HG02623 (cell line): ENCODE data around the gene KRT6B.
"Not testable (repeated sequence)": the region's sequence is repeated elsewhere in the genome, so short reads cannot be mapped to it uniquely, and the experiment has no call there.

Source experiments
- ATAC-seq: cut with Tn5 transposase; IDR thresholded peaks from one replicate; pipeline ENCODE4 v1.9.1; 2021; ENCODE audit warnings: moderate library complexity; ENCODE audit not compliant: unreplicated experiment

KRT6B gene

DNA sequence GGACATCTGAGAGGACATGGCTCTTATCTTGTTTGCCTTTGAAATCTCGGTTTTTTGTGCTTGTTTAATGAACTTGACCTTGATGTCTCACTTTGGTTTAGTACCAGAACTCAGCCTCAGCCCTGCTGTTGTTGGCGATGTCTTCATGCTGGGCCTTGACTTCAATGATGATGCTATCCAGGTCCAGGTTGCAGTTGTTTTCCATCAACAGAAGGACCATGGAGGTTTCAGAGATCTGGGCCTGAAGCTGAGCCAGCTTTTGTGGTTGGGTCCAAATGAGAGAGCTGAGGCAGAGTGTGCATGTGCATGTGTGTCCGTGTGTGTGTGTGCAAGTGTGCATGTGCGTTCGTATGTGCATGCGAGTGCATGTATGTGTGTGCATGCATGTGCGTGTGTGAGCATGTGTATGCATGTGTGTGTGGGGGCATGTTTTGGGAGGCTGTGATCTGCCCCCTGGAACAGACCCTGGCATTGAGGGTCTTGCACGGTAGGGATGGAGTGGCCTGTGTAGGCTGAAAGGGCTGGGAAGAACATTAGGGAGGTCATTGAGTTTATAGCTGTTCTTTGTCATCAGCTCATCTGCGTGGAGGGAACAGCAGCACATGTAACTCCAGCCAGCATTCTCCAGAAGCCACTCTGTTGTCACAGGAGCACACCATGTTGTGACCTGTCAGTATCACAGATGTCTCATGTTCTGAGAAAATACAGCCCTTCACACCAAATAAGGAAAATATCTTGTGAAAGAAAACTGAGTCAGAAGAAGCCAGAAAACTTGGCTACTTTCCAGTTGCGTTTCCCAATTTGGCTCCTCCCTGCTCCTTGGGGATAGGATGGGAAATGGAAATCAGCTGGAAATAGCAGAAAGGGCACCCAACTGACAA lies 35.8 kb downstream of the KRT6B start:
- ATAC-seq, result no peak

DNA sequence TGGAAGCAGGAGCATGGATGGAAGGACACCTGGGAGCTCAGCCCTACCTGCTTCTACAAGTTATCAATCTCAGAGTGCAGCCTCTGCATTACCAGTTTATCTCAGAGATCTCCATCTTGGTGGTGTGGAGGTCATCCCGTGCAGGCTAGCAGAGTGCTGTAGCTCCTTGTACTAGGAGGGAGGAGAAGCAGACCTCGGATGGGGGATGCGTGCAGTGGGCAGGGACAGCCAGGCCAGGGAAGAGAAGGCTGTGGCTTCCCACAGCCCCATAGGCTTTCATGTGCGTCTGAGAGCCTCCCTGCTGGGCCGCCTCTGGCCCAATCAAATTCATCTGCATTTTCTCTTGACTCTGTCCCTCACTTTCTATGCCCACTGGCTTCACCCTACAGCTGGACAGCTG lies 37.0 kb downstream of the KRT6B start:
- ATAC-seq, result no peak

DNA sequence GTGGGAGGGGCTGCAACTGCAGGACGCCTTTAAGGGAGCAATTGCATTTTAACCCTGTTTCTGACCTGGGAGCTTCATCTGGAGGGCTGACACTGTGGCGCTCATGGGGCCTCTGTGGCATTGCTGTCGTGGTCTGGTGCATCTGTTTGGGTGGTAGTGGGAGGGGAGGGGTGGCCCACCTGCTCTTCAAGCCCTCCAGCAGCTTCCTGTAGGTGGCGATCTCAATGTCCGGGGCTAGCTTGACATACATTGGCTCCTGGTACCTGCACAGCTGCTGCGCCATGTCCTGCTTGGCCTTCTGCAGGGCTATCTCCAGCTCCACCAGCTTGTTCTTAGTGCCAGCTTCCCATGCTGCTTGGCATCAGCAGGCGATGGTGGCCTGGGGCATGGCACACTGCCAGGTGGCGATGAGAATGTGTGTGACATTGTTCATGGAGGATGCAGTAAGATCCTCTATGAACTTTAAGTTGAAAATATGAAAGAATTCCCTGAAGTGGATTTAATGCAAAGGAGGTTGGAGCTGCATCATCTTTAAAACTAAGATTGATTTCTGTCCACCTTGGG lies 38.1 kb downstream of the KRT6B start:
- ATAC-seq, result no peak

DNA sequence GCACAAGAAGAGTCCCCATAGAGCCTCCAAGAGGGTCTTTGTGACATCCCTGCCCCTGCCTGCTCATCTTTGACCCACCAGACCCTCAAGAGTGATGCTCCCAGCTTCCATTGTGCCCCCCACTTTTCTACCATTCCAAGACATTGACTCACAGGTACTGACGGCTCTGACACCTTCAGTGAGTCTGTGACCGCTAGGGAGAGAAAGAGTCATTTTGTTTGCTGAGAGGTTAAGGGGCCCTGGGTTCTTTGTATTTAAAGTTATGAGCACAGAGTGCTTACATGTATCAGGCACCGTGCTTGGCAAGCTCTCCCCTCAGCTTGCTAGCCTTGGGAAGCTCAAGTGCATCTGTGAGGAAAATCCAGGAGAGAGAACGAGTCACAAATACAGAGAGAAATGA lies 38.7 kb downstream of the KRT6B start:
- no peak for ATAC-seq

DNA sequence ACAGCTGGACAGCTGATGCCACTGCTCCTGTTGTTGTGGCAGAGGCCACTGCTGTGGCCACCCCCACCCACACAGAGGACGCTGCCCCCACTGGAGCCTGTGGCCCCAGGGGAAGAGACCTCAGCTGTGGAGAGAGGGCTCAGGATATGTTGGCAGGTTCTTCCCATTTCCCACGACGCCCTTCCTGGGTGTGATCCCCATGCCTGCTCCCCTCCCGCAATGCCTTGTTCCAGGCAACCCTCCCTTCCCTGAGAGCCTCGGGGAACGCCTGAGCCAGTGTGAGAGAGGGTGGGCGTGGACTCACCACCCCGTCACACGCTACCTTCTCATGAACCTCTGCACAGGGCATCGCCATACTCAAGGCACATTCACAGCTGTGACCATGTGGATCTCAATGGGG lies 40.1 kb downstream of the KRT6B start:
- no peak for ATAC-seq

DNA sequence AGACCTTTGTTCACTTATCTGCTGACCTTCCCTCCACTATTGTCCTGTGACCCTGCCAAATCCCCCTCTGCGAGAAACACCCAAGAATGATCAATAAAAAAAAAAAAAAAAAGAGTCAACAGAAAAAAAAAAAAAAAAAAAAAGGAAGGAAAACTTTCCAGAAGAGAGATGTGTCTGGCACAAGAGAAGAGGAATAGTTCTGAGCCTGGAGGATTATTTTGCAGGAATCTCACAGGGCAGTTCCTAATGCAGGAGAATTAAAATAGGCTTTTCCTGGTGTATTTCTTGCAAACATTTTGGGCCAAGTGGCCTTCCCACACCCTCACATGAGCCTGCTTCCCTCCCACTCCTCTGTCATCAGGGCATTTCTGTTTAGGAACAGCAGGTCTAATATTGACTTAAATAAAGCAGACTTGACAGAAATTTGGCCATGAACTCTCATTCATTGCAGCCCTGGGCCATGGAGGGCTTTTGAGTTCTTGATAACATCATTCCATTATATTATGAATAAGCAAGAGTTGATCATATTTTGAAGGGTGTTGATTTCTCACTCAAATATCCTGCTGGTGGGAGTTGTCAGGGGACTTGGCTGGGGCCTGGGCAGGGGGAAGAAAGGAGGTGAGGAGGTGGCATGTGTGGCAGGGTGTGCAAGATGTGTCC lies 41.2 kb downstream of the KRT6B start:
- not testable (repeated sequence) for ATAC-seq

DNA sequence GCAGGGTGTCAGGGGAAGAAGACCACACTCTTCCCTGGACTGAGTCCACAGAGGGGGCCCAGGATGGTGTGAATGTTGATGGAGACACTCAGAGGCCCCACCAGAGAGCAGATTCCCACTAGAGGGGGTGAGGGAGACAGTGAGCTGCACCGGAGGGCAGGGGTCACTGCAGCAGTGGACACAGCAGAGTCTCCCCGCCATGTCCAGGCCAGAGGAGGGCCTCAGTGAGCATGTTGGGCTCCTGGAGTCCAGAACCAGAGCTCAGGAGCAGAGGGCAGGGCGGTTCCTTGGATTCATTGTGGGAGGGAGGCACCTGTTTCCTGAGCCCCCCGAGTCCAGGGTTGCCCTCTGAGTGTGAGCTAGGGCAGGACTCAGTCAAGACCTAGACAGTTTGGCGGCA lies 44.0 kb downstream of the KRT6B start:
- ATAC-seq, result no peak

DNA sequence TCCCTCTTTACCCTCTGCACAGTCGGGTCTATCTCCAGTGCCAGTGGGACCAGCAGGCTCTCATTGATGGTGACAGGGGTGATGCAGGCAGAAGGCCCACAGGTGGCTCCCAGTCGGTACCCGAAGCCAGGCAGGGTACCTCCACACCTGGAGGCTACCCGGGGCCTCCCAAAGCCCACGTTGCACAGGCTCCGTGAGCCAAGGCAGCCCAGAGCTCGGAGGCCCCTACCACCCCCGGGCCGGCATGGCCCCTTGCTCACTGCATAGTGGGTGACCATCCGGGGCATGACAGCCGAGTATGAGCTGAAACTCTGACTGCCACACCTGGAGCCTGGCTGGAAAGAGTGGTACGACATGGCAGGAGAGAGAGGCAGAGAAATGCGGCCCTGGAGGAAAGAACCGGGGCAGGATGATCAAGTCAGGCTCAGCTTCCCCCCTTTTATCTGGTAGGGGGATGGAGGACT lies 46.0 kb downstream of the KRT6B start, which contains the start of gene KRT82:
Gene KRT82 (minus strand): TSS at position 414 of the 464 bp plus-strand sequence. CDS start 58 bp downstream, at position 356.
- ATAC-seq, result no peak

DNA sequence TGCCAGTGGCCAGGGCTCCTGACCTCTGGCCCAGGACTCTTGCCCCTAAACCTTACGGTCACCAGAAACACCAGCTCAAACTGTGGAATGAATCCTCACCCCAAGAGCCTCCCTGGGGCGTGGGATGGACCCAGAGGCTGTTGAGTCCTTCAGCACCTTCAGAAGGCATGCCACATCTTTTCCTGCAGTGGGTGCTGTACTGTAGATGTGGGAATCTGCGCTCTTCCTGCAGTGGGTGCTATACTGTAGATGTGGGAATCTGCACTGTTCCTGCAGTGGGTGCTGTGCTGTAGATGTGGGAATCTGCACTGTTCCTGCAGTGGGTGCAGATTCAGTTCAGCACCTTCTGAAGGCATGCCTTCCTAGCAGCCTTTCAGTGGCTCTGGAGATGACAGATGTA lies 47.0 kb downstream of the KRT6B start:
- no peak for ATAC-seq

DNA sequence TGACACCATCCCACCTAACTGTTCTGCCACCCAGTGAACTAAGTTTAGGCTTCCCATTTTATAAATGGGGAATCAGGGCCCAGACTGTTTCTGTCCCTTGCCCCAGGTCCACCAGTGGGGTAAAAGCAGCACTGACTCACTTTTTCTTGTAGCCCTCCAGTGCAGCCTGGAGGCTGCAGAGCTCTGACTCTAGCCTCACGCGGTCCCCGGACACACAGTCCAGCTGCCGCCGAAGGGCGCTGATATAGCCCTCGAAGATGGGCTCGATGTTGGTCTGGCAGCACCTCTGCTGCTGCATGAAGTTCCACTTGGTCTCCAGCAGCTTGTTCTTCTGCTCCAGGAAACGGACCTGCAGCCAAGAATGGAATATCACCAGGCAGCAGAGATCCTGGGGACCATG lies 48.4 kb downstream of the KRT6B start:
- ATAC-seq, result no peak

DNA sequence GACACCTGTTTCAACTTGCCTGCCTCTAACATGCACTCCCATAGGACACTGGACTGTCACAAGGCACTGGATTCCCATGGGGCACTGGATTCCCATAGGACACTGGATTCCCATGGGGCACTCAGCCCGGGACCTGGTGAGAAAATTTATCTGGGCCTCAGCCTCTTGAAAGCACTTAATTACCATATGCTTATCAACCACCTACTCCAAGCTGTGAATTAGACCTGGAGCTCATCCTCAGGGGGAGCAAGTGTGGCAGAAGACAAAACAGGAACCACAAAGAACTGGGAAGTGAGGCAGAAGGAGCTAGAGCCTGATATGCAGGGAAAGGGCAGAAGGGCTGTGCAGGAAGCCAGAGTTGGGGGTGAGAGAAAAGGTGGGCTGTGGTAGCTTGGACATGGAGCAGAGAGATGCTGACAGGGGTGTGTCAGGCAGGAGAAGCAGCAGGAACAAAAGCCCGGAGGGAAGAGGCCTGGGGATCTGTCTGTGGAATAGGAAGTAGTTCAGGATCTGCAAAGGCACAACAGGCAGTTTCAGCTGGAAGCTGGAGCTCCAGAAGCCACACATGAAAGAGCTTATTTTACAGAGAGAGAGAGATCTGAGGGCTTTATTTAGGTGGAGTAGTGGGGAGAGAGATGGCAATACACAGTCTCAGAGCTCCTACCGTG lies 48.9 kb downstream of the KRT6B start:
- ATAC-seq, result no peak

DNA sequence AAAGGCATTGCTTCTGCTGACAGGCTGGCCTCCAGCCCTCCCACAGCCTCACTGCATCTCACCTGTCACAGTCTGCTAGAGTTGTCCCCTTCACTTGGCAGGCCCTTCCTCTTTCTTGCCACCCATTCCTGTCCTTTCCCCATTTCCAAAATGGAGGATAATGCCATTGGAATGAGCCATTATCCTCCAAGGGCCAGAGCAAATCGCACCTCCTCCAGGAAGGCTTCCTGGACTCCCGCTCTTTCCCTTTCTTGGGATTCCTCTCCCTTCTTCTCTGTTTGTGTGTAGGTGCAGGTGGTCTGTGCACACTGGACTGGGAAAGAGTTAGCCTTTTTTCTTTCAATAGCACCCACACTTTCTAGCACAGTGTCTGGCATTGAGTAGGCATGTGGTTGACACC lies 49.6 kb downstream of the KRT6B start:
- no peak for ATAC-seq

DNA sequence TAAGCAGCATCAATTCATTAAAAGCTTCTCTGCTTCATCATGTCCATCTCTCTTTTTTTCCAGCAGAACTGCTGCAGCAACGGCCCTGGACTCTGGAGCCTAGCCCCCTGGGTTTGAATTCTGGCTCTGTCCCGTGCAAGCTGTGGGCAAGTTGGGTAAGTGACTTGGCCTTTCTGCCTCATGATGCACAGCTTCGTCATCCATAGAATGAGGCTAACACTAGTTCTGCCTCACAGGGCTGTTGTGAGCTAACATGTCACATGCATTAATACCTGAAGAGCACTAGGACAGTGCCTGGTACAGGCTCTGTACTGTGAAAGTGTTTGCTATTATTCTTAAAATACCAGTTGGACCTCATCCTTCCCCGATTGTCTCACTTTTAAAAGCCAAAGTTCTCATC lies 50.0 kb downstream of the KRT6B start:
- ATAC-seq, result no peak

DNA sequence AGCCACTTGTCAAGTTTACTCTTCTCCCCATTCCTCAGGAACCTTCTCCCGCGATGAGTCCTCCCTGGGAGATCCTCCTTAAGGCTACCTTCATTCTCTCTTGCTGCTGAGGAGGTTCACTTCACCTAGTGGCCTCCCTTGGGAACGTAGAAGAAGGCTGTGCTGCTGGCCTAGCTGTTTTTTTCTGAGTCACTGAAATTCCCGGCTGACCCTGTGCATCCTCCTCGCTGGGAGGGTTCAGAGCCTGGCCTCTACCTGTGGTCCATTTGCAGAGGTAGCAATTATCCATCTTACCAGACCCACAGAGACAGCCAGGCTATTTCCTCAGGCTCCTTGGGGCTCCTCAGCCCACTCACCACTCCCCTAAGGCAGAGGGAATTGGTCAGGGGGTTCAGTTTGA lies 50.4 kb downstream of the KRT6B start:
- ATAC-seq, result no peak

DNA sequence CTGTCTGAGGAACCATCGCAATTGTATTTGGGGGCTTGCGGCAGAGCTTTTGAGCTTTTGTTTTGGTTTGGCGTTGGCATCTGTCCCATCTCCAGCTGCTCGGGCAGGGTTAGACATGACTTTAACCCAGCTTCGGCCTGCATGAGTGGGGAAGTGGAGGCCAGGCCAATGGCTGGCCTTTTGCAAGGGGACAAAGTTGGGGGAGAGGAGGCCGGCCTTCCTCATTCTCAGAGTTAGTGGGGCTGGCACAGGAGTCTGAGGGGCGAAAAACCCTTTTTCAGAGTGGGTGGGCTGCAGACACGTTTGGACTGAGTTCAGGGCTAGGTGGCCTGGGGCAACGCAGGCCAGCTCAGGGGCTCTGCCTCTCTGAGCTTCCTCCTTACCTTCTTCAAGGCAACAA lies 51.0 kb downstream of the KRT6B start:
- no peak for ATAC-seq

DNA sequence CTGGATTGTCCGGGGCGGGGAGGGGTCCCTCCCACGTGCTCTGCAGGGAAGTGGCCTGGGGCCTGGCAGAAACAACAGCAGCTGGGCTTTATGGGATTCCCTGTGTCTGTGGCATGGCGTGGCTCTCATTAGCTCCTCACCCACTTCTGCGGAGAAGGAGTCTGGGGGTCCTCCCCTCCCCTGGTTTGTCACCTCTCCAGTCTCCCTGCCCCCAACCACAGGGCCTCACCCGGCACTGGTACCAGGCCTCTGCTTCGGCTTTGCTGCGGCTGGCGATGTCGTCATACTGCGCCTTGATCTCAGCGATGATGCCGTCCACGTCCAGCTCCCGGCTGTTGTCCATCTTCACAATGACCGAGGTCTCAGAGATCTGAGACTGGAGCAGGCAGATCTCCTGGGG lies 52.2 kb downstream of the KRT6B start:
- no peak for ATAC-seq

DNA sequence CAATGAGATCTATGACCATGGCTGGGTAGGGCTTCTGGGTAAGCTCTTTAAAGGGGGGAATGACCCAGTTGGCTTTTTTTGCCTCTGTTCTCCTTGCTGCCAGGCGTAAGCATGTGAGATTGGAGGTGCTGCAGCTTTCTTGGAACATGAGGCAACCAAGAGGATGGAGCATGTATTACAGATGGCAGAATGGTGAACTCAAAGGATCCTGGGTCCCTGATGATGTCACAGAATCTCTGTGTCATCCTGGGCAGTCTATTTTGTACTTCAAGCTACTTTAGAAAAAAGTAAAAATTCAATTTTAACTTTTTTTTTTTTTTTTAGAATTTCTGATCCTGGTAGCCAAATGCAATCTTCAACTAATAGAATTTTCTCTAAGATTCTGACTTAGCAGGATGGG lies 53.8 kb downstream of the KRT6B start:
- ATAC-seq, result no peak

DNA sequence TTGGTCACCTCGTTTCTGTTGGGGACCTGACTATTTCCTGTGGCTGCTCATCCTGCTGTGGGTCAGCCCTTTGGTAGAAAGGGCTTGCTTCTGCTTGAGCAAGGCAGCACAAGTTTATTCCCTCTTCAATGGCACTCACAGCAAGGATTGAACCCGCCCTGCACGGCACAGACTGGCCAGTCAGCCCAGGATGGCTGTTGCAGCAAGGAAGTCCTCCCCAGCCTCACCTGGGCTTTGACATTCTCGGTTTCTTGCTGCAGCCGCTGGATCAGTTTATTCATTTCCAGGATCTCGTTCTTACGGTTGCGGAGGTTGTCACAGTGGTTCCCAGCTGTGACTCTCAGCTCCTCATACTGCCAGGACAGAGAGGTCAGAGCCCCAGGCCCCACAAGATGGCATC lies 55.3 kb downstream of the KRT6B start:
- no peak for ATAC-seq
